ENCODE data around the gene LIME1.

LIME1 gene

DNA sequence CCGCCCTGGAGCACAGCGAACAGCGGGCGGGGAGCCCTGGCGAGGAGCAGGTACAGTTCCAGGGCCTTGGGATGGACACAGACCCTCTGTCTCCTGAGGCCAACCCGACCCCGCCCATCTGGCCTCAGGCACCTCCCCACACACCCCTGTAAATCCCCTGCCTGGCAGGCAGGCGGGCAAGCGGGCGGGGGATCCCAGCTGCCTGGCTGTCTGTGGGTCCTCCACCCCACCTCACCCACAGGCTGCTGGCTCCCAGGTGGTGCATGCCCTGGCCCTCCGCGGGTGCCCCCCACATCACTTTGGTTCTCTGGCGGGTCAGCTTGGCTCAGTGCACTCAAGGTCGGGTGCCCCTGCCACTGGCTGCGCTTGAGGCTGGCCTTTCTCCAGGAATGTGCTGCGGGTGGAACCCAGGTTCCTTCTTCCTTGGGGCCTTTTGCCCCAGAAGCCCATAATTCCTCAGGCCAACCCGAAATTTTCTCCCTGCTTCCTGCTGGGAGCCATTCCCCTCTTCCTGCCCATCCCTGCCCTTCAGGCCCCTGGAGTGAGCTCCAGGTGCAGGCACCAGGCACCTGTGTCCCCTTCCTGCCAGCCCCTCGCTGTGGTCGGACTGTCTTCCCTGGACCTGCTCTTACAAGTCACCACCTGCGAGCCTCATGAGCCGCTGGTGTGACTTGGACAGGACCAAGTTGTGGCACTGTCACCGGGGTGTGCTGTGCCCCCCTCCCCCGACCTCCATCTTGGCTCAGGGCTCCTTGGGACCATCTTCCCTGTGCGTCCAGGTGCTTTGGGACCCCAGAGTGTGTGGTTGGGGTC is 45.4 kb upstream of the LIME1 start:
- no peak overlapping the region for H3K4me3 ChIP-seq (ENCODE audit: low read depth, low read length)
- TF ChIP-seq, protein P1, sequence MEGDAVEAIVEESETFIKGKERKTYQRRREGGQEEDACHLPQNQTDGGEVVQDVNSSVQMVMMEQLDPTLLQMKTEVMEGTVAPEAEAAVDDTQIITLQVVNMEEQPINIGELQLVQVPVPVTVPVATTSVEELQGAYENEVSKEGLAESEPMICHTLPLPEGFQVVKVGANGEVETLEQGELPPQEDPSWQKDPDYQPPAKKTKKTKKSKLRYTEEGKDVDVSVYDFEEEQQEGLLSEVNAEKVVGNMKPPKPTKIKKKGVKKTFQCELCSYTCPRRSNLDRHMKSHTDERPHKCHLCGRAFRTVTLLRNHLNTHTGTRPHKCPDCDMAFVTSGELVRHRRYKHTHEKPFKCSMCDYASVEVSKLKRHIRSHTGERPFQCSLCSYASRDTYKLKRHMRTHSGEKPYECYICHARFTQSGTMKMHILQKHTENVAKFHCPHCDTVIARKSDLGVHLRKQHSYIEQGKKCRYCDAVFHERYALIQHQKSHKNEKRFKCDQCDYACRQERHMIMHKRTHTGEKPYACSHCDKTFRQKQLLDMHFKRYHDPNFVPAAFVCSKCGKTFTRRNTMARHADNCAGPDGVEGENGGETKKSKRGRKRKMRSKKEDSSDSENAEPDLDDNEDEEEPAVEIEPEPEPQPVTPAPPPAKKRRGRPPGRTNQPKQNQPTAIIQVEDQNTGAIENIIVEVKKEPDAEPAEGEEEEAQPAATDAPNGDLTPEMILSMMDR (IDR thresholded peaks at IDR 0.05; ENCODE audit: borderline replicate concordance, insufficient read depth, low read depth, low read length): no peak

DNA sequence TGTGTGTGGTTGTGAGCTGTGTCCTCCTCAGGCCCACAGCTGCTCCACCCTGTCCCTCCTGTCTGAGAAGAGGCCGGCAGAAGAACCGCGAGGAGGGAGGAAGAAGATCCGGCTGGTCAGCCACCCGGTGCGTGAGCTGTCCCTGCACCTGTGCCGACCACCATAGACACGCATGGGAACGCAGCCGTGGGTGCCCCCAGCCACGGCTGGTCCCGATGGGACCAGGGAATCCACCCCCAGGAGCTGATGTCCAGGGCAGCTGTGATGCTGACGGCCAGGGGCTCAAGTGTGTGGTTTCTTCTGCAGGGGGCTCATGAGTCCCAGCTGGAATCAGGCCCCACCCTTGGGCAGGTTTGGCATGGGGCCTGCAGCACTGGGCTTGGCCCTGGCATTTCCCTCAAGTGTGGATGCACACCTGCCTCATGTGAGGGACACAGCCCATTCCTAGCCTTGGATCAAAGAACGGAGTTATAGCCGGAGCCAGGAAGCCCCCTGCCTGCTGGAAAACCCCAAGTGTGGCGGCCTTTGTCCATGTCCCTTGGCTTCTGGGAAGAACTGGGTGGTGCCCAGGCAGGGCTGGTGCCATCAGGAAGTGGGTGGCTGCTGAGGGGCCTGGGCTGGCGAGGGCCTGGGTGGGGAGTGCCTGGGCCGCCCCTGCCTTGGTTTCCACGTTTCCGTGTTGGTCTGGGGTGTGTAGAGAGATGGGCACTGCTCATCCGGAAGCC is 44.6 kb upstream of the LIME1 start:
- no peak overlapping the region for H3K4me3 ChIP-seq (ENCODE audit: low read depth, low read length)
- TF ChIP-seq, protein P1 (IDR thresholded peaks at IDR 0.05; ENCODE audit: borderline replicate concordance, insufficient read depth, low read depth, low read length): no peak

DNA sequence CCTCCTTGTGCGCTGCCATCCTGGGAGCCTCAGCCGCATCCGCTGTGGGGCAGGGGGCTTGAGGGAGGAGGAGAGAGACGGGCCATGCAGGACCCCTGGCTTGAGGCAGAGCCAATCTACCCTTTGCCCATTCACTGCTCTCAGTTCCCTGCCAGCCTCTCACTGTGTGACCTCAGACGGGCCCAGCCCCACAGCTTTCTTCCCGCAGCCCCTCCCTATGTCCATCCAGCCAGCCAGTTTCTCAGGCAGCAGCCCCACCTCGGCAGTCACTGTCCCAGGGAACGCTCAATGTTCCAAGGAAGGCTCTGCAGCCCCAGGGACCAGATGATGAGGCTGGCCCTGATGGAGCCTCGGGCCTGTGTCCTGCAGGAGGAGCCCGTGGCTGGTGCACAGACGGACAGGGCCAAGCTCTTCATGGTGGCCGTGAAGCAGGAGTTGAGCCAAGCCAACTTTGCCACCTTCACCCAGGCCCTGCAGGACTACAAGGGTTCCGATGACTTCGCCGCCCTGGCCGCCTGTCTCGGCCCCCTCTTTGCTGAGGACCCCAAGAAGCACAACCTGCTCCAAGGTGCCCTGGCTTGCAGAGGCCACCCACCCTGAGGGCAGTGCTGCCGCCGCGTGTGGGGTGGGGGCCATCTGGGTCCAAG is 43.9 kb upstream of the LIME1 start:
- TF ChIP-seq, protein P1 (IDR thresholded peaks at IDR 0.05; ENCODE audit: borderline replicate concordance, insufficient read depth, low read depth, low read length): no peak
- no peak overlapping the region for H3K4me3 ChIP-seq (ENCODE audit: low read depth, low read length)

DNA sequence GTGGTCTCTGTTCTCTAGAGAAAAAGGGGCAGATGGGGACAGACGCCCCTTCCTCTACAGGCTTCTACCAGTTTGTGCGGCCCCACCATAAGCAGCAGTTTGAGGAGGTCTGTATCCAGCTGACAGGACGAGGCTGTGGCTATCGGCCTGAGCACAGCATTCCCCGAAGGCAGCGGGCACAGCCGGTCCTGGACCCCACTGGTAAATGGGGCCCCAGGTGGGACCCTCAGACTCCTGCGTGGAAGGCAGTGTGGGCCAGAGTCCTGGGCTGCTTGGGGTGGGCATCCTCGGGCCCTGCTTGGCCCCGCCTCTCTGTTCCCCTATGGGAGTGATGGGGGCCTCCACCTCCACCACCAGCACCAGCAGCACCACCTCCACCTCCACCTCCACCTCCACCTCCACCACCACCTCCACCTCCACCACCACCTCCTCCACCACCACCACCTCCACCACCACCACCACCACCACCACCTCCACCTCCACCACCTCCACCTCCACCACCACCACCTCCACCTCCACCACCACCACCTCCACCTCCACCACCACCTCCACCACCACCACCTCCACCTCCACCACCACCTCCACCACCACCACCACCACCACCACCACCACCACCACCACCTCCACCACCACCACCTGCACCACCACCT is 43.3 kb upstream of the LIME1 start:
- no peak overlapping the region for H3K4me3 ChIP-seq (ENCODE audit: low read depth, low read length)
- TF ChIP-seq, protein P1 (IDR thresholded peaks at IDR 0.05; ENCODE audit: borderline replicate concordance, insufficient read depth, low read depth, low read length): no peak

DNA sequence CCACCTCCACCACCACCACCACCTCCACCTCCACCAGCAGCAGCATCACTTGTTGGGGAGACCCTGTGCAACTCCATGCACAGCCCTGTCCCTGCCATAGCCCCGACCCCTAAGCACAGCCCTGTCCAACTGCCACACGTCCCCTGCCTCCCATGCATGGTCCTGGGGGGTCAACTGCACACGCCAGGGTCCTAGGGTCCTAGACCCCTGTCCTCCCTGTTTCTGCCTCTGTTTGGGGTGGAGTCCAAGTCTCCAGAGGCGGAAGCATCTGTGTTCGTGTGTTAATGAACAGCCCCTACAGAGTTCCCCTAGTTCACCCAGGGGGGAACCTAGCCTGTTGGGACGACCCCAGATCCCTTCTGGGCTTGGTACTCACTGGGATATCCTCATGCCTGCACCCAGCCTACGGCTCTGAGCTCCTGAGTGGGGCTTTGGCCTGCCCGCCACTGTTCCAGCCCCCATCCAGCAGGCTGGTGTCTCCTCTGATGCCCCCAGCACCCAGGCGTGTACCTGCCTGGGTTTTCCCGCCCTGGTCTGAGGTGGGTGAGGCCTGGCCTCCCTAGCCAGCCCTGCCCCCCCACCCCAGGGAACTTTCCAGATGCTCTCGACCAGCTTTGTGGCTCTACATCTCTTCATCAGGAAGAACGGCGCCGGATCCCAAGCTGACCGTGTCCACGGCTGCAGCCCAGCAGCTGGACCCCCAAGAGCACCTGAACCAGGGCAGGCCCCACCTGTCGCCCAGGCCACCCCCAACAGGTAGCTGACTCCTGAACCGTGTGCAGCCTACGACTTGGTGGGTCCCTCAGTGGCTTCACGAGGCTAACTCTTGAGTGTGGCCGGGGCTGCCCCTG is 42.5 kb upstream of the LIME1 start:
- TF ChIP-seq, protein P1 (IDR thresholded peaks at IDR 0.05; ENCODE audit: borderline replicate concordance, insufficient read depth, low read depth, low read length): no peak

More for the DNA sequence above, 42.5 kb upstream of the LIME1 start:
- no peak overlapping the region for H3K4me3 ChIP-seq (ENCODE audit: low read depth, low read length)

Measured in GM12875 (cell line).